OCI-LY7 (cell line): Measurements from ENCODE around the gene MTG2. TPM values are rescaled to one million over a fixed set of nuclear protein-coding genes. Genes with fewer than 3 reads are reported as not detected.

Experiments used
- BruUV-seq: library from RNA; stranded (reverse); fragments of 400-500 nt; replicated peaks from 2 replicates; lab custom pipeline; 2021; lab: Mats Ljungman, UMichigan
- CTCF ChIA-PET: fragments of 300-600 bp; sonication (Branson Sonifier 250); formaldehyde crosslinking; loops from one replicate; lab custom pipeline; 2022; ENCODE audit warnings: antibody characterized with exemption; ENCODE audit not compliant: unreplicated experiment; lab: Charles Lee
- POLR2A ChIA-PET: fragments of 300-600 bp; sonication (Branson Sonifier 250); formaldehyde crosslinking; loops from one replicate; lab custom pipeline; 2022; ENCODE audit warnings: antibody characterized with exemption; lab: Charles Lee
- DNase-seq: peaks from one replicate; pipeline ENCODE4 v3.0.0-alpha.2; 2015; ENCODE audit warnings: low spot score
- H2AFZ ChIP-seq: fragments of 200-600 bp; sonication (generic), shearing (Covaris generic); 2 replicates; pipeline ENCODE4 v1.6.1; 2014; ENCODE audit warnings: mild to moderate bottlenecking, antibody characterized with exemption, low read length, moderate library complexity
- H3K27ac ChIP-seq: fragments of 200-600 bp; sonication (generic); 2 replicates; pipeline ENCODE4 v1.5.1; 2014; ENCODE audit warnings: mixed run types, low read depth, mild to moderate bottlenecking, moderate library complexity, low read length, inconsistent platforms; ENCODE audit not compliant: poor library complexity, severe bottlenecking
- H3K36me3 ChIP-seq: fragments of 200-600 bp; sonication (generic); 2 replicates; pipeline ENCODE4 v1.6.1; 2014; ENCODE audit warnings: mild to moderate bottlenecking, antibody characterized with exemption, low read length, moderate library complexity, mixed read lengths; ENCODE audit not compliant: insufficient read depth
- H3K4me1 ChIP-seq: fragments of 200-600 bp; sonication (generic); 2 replicates; pipeline ENCODE4 v1.5.1; 2014; ENCODE audit warnings: mild to moderate bottlenecking, low read length; ENCODE audit not compliant: insufficient read depth, poor library complexity, severe bottlenecking
- H3K4me2 ChIP-seq: fragments of 200-600 bp; sonication (generic); 2 replicates; pipeline ENCODE4 v1.6.1; 2014; ENCODE audit warnings: mild to moderate bottlenecking, low read length
- H3K4me3 ChIP-seq: fragments of 200-600 bp; sonication (generic); 2 replicates; pipeline ENCODE4 v1.5.1; 2014; ENCODE audit warnings: mild to moderate bottlenecking, low read depth, low read length; ENCODE audit not compliant: poor library complexity, severe bottlenecking
- H3K79me2 ChIP-seq: fragments of 200-600 bp; sonication (generic); 2 replicates; pipeline ENCODE4 v1.6.1; 2016; ENCODE audit warnings: low read depth, mild to moderate bottlenecking, low read length, moderate library complexity, mixed read lengths; ENCODE audit not compliant: insufficient read depth
- H3K9me2 ChIP-seq: fragments of 200-600 bp; sonication (generic); 2 replicates; pipeline ENCODE4 v1.6.1; 2016; ENCODE audit warnings: mild to moderate bottlenecking, low read length, mixed read lengths; ENCODE audit not compliant: insufficient read depth
- H3K9me3 ChIP-seq: fragments of 200-600 bp; sonication (generic); 2 replicates; pipeline ENCODE4 v1.6.1; 2014; ENCODE audit warnings: mild to moderate bottlenecking, mixed run types, low read length, mixed read lengths
- H4K20me1 ChIP-seq: fragments of 200-600 bp; sonication (generic); 2 replicates; pipeline ENCODE4 v1.6.1; 2014; ENCODE audit warnings: mild to moderate bottlenecking, antibody characterized with exemption, low read length, moderate library complexity, mixed read lengths; ENCODE audit not compliant: insufficient read depth
- EZH2phosphoT487 ChIP-seq: fragments of 200-600 bp; sonication (generic); IDR thresholded peaks from 2 replicates; pipeline ENCODE4 v1.6.1; 2018; ENCODE audit warnings: low read depth, borderline replicate concordance, mild to moderate bottlenecking, mixed run types, antibody characterized with exemption, low read length, moderate library complexity, mixed read lengths
- intact Hi-C: fragments of 100-400 bp; cut with micrococcal nuclease; formaldehyde crosslinking; loops from one replicate; pipeline ENCODE4 v1.10.0; 2022; ENCODE audit not compliant: unreplicated experiment
- total RNA-seq, 2 experiments: library from RNA; depleted of rRNA in 1 of 2; stranded (reverse); fragments of >200 nt in 1 of 2; shearing (Covaris generic) in 1 of 2; gene quantifications; 2 replicates each; pipeline ENCODE4 v1.2.3, GENCODE V29; 2014 to 2022
- TF ChIP-seq, protein P1 (sequence below): fragments of 200-600 bp; sonication (generic); conservative IDR thresholded peaks from 2 replicates; pipeline ENCODE4 v1.5.1; 2014; ENCODE audit warnings: mild to moderate bottlenecking, antibody characterized with exemption, low read length, moderate library complexity, mixed read lengths

Gene MTG2
- total RNA-seq, 2 experiments from 2014 or later, result 24.1 to 37.5 TPM

DNA sequence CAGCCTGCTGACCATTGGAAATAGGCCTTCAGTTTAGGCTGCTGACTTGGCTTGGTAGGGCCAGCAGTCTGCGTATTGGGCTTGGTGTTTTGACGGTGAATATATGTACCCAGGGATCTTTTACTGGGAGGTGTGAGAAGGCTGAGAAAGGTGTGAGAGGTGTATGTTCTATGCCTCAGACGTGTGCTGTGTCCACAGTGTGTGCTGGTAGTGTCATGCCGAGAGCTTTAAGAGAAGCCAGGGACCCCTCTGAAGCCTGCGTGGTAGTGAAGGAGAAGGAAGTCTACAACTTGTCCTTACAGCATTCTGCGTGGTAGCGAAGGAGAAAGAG is 37.2 kb upstream of the MTG2 start:
- H3K36me3 ChIP-seq, result peaks cover 19% of the 10 kb centered on the region
- peaks cover 38% of the 10 kb centered on the region for H3K79me2 ChIP-seq
- DNase-seq, result no peak
- H3K4me2 ChIP-seq, result no peak overlapping the region
- no peak overlapping the region for H3K4me3 ChIP-seq
- ChIA-PET CTCF (no interaction called here), POLR2A (no interaction called here)
- H2AFZ ChIP-seq, result no peak overlapping the region
- H3K9me3 ChIP-seq, result no peaks in the 10 kb centered on the region
- no peaks in the 10 kb centered on the region for H3K9me2 ChIP-seq
- H4K20me1 ChIP-seq, result peaks cover 24% of the 10 kb centered on the region
- no TSS peak for BruUV-seq
- no peak overlapping the region for H3K27ac ChIP-seq
- intact Hi-C loops, result no loop called here
- H3K4me1 ChIP-seq, result peaks cover 23% of the 10 kb centered on the region
- TF ChIP-seq, protein P1, sequence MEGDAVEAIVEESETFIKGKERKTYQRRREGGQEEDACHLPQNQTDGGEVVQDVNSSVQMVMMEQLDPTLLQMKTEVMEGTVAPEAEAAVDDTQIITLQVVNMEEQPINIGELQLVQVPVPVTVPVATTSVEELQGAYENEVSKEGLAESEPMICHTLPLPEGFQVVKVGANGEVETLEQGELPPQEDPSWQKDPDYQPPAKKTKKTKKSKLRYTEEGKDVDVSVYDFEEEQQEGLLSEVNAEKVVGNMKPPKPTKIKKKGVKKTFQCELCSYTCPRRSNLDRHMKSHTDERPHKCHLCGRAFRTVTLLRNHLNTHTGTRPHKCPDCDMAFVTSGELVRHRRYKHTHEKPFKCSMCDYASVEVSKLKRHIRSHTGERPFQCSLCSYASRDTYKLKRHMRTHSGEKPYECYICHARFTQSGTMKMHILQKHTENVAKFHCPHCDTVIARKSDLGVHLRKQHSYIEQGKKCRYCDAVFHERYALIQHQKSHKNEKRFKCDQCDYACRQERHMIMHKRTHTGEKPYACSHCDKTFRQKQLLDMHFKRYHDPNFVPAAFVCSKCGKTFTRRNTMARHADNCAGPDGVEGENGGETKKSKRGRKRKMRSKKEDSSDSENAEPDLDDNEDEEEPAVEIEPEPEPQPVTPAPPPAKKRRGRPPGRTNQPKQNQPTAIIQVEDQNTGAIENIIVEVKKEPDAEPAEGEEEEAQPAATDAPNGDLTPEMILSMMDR, result no peak
- TF ChIP-seq EZH2phosphoT487, result no peak

DNA sequence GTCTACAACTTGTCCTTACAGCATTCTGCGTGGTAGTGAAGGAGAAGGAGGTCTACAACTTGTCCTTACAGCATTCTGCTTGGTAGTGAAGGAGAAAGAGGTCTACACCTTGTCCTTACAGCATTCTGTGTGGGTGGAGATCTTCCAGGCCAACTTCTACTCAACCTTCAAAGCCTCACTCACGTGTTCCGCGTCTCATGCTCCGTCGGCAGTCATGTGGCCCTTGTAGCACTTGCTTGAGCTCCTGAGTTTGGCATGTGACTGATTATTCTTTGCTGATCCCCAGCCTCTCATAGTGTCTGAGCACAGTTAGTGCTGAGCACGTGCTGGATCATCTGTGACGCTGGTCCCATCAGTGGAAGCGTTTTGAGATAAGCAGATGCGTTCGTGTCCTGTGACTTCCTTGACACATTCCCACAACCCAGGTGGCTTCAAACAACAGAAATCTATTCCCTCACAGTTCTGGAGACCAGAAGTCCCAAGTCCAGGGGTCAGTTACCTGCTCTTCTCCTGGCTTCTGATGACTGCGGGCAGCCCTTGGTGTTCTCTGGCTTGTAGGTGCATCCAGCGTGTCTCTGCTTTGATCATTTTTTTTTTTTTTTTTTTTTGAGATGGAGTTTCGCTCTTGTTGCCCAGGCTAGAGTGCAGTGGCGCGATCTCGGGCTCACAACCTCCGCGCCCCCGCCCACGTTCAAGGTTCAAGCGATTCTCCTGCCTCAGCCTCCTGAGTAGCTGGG is 36.6 kb upstream of the MTG2 start:
- Histone ChIP-seq H3K4me1 (peaks cover 18% of the 10 kb centered on the region), H3K36me3 (peaks cover 14% of the 10 kb centered on the region), H3K4me3 (no peak overlapping the region), H4K20me1 (peaks cover 19% of the 10 kb centered on the region), H3K79me2 (peaks cover 33% of the 10 kb centered on the region), H3K4me2 (no peak overlapping the region), H3K9me2 (no peaks in the 10 kb centered on the region), H2AFZ (no peak overlapping the region), H3K9me3 (no peaks in the 10 kb centered on the region), H3K27ac (no peak overlapping the region)
- CTCF ChIA-PET, result no interaction called here
- intact Hi-C loops, result no loop called here
- no TSS peak for BruUV-seq
- no peak for DNase-seq
- TF ChIP-seq EZH2phosphoT487, result no peak
- TF ChIP-seq, protein P1, result no peak
- POLR2A ChIA-PET, result no interaction called here

DNA sequence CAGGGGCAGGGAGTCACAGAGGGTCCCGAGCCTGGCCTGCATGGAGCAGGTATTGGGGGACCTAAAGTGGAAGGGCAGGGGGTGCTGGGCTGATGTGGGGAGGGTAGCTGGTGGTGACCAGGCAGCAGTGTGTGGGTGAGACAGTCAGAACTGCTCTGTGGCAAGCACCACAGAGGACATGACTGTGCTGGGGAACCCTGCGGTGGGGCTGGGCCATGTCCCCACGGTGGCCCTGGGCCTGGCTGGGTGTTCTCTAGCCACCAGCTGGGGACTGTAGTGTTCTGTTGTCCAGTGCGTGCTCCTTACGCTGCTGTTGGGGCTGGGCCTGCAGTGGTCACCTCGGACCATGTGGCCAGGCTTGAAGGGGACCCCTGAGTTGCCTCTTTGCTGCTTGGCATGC is 35.7 kb upstream of the MTG2 start:
- intact Hi-C loops, result no loop called here
- Histone ChIP-seq H3K4me1 (peaks cover 9% of the 10 kb centered on the region), H3K27ac (no peak overlapping the region), H3K79me2 (peaks cover 24% of the 10 kb centered on the region), H3K9me2 (no peaks in the 10 kb centered on the region), H3K36me3 (peaks cover 8% of the 10 kb centered on the region), H2AFZ (no peak overlapping the region), H3K4me3 (no peak overlapping the region), H3K4me2 (no peak overlapping the region), H3K9me3 (no peaks in the 10 kb centered on the region), H4K20me1 (peaks cover 9% of the 10 kb centered on the region)
- TF ChIP-seq EZH2phosphoT487, result no peak
- TF ChIP-seq, protein P1, result no peak
- no peak for DNase-seq
- ChIA-PET CTCF (no interaction called here), POLR2A (no interaction called here)
- no TSS peak for BruUV-seq
